GM10248 (cell line): ENCODE data around the gene IRF2BP2.

ENCODE experiments used
- CTCF ChIA-PET: fragments of 300-600 bp; sonication (Branson Sonifier 250); formaldehyde crosslinking; extraction: SDS; loops from one replicate; lab custom pipeline; 2021; ENCODE audit warnings: antibody characterized with exemption; lab: Yijun Ruan, JAX
- POLR2A ChIA-PET: fragments of 350-650 bp; sonication (Branson Sonifier 250); formaldehyde crosslinking; extraction: SDS; loops from one replicate; lab custom pipeline; 2020; ENCODE audit warnings: antibody characterized with exemption; lab: Yijun Ruan, JAX
- DNase-seq: peaks from one replicate; pipeline ENCODE4 v3.0.0; 2012; ENCODE audit errors: extremely low spot score
- CTCF ChIP-seq: IDR thresholded peaks from 2 replicates; pipeline ENCODE4 v1.5.1; 2012; ENCODE audit warnings: mild to moderate bottlenecking, low read depth; ENCODE audit errors: extremely low read depth, missing control alignments, control extremely low read depth

IRF2BP2 gene

GRCh38 chr1:234645474-234645953, 35.5 kb upstream of the IRF2BP2 start:
- DNase-seq: no peak
- CTCF ChIA-PET: interaction anchor here (1.9 kb wide), 1 partner anchor 12 kb away, joined by 10 read pairs; no protein-coding TSS in a partner anchor
- TF ChIP-seq CTCF: no peak
- POLR2A ChIA-PET: no interaction called here

GRCh38 chr1:234644928-234645327, 35.0 kb upstream of the IRF2BP2 start:
- DNase-seq: no peak
- ChIA-PET CTCF (interaction anchor here (0.8 to 1.9 kb wide), 3 partner anchors 12 to 58 kb away, joined by 3 to 10 read pairs (median 3); no protein-coding TSS in a partner anchor), POLR2A (no interaction called here)
- no peak for TF ChIP-seq CTCF

GRCh38 chr1:234643850-234644134, 33.8 kb upstream of the IRF2BP2 start:
- POLR2A ChIA-PET: no interaction called here
- TF ChIP-seq CTCF: no peak
- CTCF ChIA-PET: interaction anchor here (1.4 to 1.9 kb wide), 2 partner anchors 11 to 31 kb away, joined by 3 to 10 read pairs; no protein-coding TSS in a partner anchor
- no peak for DNase-seq

GRCh38 chr1:234643111-234643849, 33.3 kb upstream of the IRF2BP2 start:
- ChIA-PET POLR2A (no interaction called here), CTCF (interaction anchor here (0.7 to 1.9 kb wide), 4 partner anchors 10 to 30 kb away, joined by 3 to 10 read pairs (median 3); no protein-coding TSS in a partner anchor)
- no peak for TF ChIP-seq CTCF
- no peak for DNase-seq

GRCh38 chr1:234642428-234642827, 32.5 kb upstream of the IRF2BP2 start:
- POLR2A ChIA-PET: no interaction called here
- no peak for DNase-seq
- no peak for TF ChIP-seq CTCF
- CTCF ChIA-PET: interaction anchor here (0.7 to 1.0 kb wide), 2 partner anchors 9 to 26 kb away, joined by 3 read pairs; no protein-coding TSS in a partner anchor

GRCh38 chr1:234639961-234640360, 30.0 kb upstream of the IRF2BP2 start:
- CTCF ChIA-PET: no interaction called here
- no peak for DNase-seq
- POLR2A ChIA-PET: no interaction called here
- TF ChIP-seq CTCF: no peak
